Epithelial cell of proximal tubule (primary cell): ENCODE measurements around the gene FAM168A. TPM values are rescaled to one million over a fixed set of nuclear protein-coding genes. Genes with fewer than 3 reads are reported as not detected.

Experiments used
- DNase-seq: peaks from one replicate; pipeline ENCODE4 v3.0.0-alpha.2; 2011; ENCODE audit warnings: low read depth
- H3K4me3 ChIP-seq: 2 replicates; pipeline ENCODE4 v1.5.1; 2011; ENCODE audit warnings: low read depth, mild to moderate bottlenecking, low read length
- total RNA-seq: library from RNA; depleted of rRNA; stranded (reverse); fragments of >200 nt; gene quantifications from 2 replicates; pipeline ENCODE4 v1.2.3, GENCODE V29; 2015
- TF ChIP-seq, protein P1 (sequence below): conservative IDR thresholded peaks from 2 replicates; pipeline ENCODE4 v1.5.1; 2012; ENCODE audit warnings: low read depth, mild to moderate bottlenecking, low read length

Gene FAM168A
- total RNA-seq, 1 donor from 2014 or later, result 10.0 TPM

DNA sequence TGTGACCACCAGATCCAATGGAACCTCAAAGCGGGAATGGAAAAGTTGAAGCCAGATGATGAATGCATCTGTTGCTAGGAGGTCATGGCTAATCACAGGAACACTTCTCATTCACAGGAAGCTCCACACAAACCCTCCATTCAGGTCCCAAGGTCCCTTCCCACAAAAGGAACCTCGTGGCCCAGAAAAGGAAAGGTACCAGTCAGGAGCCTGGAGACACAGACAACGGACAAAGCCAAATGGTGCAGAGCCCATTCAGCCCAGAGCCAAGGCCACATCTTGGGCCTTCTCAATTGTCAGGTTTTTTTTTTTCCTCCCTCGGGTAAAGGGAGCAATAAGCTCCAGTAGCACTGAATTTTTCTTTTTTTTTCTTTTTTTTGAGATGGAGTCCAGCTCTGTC is 87.0 kb downstream of the FAM168A start:
- no peak for DNase-seq
- TF ChIP-seq, protein P1, sequence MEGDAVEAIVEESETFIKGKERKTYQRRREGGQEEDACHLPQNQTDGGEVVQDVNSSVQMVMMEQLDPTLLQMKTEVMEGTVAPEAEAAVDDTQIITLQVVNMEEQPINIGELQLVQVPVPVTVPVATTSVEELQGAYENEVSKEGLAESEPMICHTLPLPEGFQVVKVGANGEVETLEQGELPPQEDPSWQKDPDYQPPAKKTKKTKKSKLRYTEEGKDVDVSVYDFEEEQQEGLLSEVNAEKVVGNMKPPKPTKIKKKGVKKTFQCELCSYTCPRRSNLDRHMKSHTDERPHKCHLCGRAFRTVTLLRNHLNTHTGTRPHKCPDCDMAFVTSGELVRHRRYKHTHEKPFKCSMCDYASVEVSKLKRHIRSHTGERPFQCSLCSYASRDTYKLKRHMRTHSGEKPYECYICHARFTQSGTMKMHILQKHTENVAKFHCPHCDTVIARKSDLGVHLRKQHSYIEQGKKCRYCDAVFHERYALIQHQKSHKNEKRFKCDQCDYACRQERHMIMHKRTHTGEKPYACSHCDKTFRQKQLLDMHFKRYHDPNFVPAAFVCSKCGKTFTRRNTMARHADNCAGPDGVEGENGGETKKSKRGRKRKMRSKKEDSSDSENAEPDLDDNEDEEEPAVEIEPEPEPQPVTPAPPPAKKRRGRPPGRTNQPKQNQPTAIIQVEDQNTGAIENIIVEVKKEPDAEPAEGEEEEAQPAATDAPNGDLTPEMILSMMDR, result no peak
- no peak overlapping the region for H3K4me3 ChIP-seq

DNA sequence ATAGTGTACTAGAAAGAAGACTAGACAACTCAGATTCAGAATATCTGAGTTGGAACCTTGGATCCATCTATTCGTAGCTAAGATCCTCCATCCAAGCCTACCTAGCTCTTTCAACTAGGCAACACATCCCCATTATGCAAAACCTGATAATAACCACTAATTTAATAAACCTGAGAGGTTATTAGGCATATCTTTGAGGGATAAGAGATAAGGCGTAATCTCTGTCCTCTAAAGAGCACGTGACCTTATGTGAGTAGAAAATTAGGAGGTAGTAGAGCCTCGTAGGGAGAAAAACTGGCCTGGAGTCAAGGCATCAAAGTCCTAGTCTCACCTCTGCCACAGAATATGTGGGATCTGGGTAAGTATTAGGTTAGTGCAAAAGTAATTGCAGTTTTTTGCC is 87.8 kb downstream of the FAM168A start:
- H3K4me3 ChIP-seq, result no peak overlapping the region
- TF ChIP-seq, protein P1, result no peak
- DNase-seq, result no peak

DNA sequence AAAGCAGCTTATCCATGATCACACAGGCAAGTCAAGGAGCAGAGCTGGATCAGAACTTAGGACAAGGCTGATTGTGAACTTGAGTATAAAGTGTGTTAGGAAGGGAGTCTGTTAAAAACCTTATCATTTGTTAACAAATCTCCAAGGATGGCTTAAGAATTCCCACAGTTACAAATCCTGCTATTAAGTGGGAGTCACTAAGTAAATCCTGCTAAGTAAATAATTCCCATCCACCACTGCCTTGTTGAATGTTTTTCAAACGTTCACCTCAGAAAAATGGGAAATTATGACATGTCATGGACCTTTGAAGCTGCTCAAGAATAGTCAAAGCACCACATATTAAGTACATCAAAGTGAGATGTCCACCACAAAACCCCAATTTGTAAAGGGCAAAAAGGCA is 88.7 kb downstream of the FAM168A start:
- no peak overlapping the region for H3K4me3 ChIP-seq
- TF ChIP-seq, protein P1, result no peak
- no peak for DNase-seq

GRCh38 chr11:73508243-73509176 is 89.4 kb downstream of the FAM168A start:
- no peak overlapping the region for H3K4me3 ChIP-seq
- TF ChIP-seq, protein P1, result no peak
- no peak for DNase-seq

DNA sequence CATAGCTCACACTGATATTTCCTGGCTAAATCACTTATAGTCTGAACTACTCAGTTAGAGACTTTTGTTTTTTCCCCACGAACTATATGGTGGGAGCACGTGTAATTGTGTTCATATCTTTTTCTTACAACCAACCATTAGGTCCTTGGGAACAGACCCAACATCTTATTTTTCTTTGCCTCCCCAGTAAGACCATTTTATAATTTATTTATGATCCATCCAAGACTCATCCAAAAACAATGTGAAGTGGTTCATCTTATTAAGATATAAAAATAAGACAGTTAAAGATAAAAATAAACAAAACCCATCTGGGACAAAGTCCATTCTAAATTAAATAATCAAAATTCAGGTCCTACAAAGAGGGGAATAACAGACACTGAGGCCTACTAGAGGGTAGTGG is 90.8 kb downstream of the FAM168A start:
- no peak for DNase-seq
- TF ChIP-seq, protein P1, result no peak
- H3K4me3 ChIP-seq, result no peak overlapping the region

DNA sequence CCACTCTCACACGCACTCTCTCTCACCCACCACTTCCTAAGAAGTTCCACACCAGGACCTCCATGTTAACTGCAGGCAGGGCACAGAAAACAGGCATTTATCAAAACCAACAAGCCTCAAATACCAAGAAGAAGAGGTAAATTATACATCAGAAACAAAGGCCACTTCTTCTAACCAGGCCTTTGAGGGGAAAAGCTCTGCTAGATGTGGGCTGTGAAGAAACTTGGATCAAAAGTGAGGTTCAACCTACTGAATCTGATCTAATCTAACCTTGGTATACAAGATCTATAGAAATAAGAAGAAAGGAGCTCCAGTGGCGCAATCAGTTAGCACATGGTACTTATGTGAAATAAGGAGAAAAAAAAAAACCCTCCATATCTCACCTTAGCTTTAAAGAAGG is 91.9 kb downstream of the FAM168A start:
- no peak overlapping the region for H3K4me3 ChIP-seq
- TF ChIP-seq, protein P1, result no peak
- DNase-seq, result no peak

- H3K4me3 ChIP-seq, result no peak overlapping the region
- TF ChIP-seq, protein P1, result no peak
- DNase-seq, result no peak
Measured at GRCh38 chr11:73498343-73498742, 99.6 kb downstream of the FAM168A start.
